ENCODE measurements around the gene LSM14B. TPM values are rescaled to one million over a fixed set of nuclear protein-coding genes. Genes with fewer than 3 reads are reported as not detected.

Gene LSM14B
- total RNA-seq, 2 experiments from 2014 or later: 34.5 to 35.7 TPM

GRCh38 chr20:62134735-62135231, 12.5 kb downstream of the LSM14B start:
- peaks cover 95% of the 10 kb centered on the region for H3K36me3 Mint-ChIP-seq (ENCODE audit: low read depth)
- POLR2A ChIA-PET: interaction anchor here (1.1 to 4.9 kb wide), 6 partner anchors 11 to 124 kb away, joined by 3 to 40 read pairs (median 6); partner anchors contain the start of genes LSM14B and TAF4

GRCh38 chr20:62135573-62136266, 13.4 kb downstream of the LSM14B start:
- H3K36me3 Mint-ChIP-seq (ENCODE audit: low read depth): peaks cover 95% of the 10 kb centered on the region
- H3K4me1 Mint-ChIP-seq (ENCODE audit: low read depth): peaks cover 48% of the 10 kb centered on the region
- Histone ChIP-seq H3K36me3 (ENCODE audit: insufficient read depth, low read length) (peaks cover 95% of the 10 kb centered on the region), H3K4me3 (ENCODE audit: low read length) (no peak overlapping the region), H3K9me3 (ENCODE audit: control insufficient read depth in 1 of 2, insufficient read depth in 1 of 2, low read length in 2 of 2) (no peaks in the 10 kb centered on the region), H3K27me3 (ENCODE audit: control insufficient read depth in 1 of 2, insufficient read depth in 2 of 2, low read length in 2 of 2) (no peaks in the 10 kb centered on the region), H3K4me1 (ENCODE audit: insufficient read depth, low read length) (peaks cover 43% of the 10 kb centered on the region), H3K27ac (ENCODE audit: low read depth in 1 of 2, low read length in 2 of 2) (no peak overlapping the region)
- peak overlapping the region; percentile 77 for H3K27ac Mint-ChIP-seq
- TF ChIP-seq CTCF (IDR thresholded peaks at IDR 0.05): no peak
- DNase-seq (no peak), ATAC-seq (ENCODE audit: poor library complexity) (no peak)
- CTCF ChIA-PET: interaction anchor here (0.9 to 2.7 kb wide), 5 partner anchors 11 to 125 kb away, joined by 3 to 18 read pairs (median 5); partner anchors contain the start of gene LSM14B
- H3K4me3 Mint-ChIP-seq: peak overlapping the region; percentile 26
- intact Hi-C loops (cut with DNase I, micrococcal nuclease): loop anchor here (1.0 to 5.0 kb wide), 3 partner anchors 13 to 109 kb away; partner anchors contain the start of genes LSM14B (in 1 of the 2) and TAF4 (in 1 of the 2)
- H3K9me3 Mint-ChIP-seq: no peaks in the 10 kb centered on the region
- POLR2A ChIA-PET: interaction anchor here (0.7 to 4.9 kb wide), 7 partner anchors 12 to 125 kb away, joined by 3 to 40 read pairs (median 4); partner anchors contain the start of genes LSM14B and TAF4
- H3K27me3 Mint-ChIP-seq: no peaks in the 10 kb centered on the region

More at GRCh38 chr20:62134735-62135231, 12.5 kb downstream of the LSM14B start:
- Histone ChIP-seq H3K4me1 (ENCODE audit: insufficient read depth, low read length) (peaks cover 47% of the 10 kb centered on the region), H3K9me3 (ENCODE audit: control insufficient read depth in 1 of 2, insufficient read depth in 1 of 2, low read length in 2 of 2) (no peaks in the 10 kb centered on the region), H3K36me3 (ENCODE audit: insufficient read depth, low read length) (peaks cover 95% of the 10 kb centered on the region), H3K4me3 (ENCODE audit: low read length) (no peak overlapping the region), H3K27ac (ENCODE audit: low read depth in 1 of 2, low read length in 2 of 2) (no peak overlapping the region), H3K27me3 (ENCODE audit: control insufficient read depth in 1 of 2, insufficient read depth in 2 of 2, low read length in 2 of 2) (no peaks in the 10 kb centered on the region)
- ATAC-seq (ENCODE audit: poor library complexity): no peak
- no peak for DNase-seq
- CTCF ChIA-PET: interaction anchor here (1.5 to 2.7 kb wide), 3 partner anchors 13 to 124 kb away, joined by 4 to 18 read pairs (median 5); partner anchors contain the start of gene LSM14B
- no peaks in the 10 kb centered on the region for H3K27me3 Mint-ChIP-seq
- intact Hi-C loops (cut with DNase I, micrococcal nuclease): loop anchor here in 1 of 2 experiments (5.0 kb wide), 1 partner anchor 67 kb away; the partner anchor contains the start of gene TAF4
- TF ChIP-seq CTCF (IDR thresholded peaks at IDR 0.05): no peak
- H3K9me3 Mint-ChIP-seq: no peaks in the 10 kb centered on the region
- H3K27ac Mint-ChIP-seq: no peak overlapping the region
- H3K4me1 Mint-ChIP-seq (ENCODE audit: low read depth): peaks cover 41% of the 10 kb centered on the region
- no peak overlapping the region for H3K4me3 Mint-ChIP-seq

- Mint-ChIP-seq H3K4me1 (ENCODE audit: low read depth) (peaks cover 56% of the 10 kb centered on the region), H3K27ac (peak overlapping the region; percentile 77), H3K4me3 (peak overlapping the region; percentile 66), H3K9me3 (no peaks in the 10 kb centered on the region), H3K36me3 (ENCODE audit: low read depth) (peaks cover 95% of the 10 kb centered on the region), H3K27me3 (no peaks in the 10 kb centered on the region)
- peaks cover 88% of the 10 kb centered on the region for H3K36me3 ChIP-seq (ENCODE audit: insufficient read depth, low read length)
- intact Hi-C loops (cut with DNase I, micrococcal nuclease): loop anchor here (1.0 to 5.0 kb wide), 5 partner anchors 14 to 126 kb away; partner anchors contain the start of genes LSM14B (in 1 of the 2) and TAF4 (in 1 of the 2)
- no peak overlapping the region for H3K27ac ChIP-seq (ENCODE audit: low read depth in 1 of 2, low read length in 2 of 2)
- H3K4me1 ChIP-seq (ENCODE audit: insufficient read depth, low read length): peaks cover 48% of the 10 kb centered on the region
- ChIA-PET CTCF (interaction anchor here (0.6 to 2.7 kb wide), 6 partner anchors 11 to 125 kb away, joined by 3 to 18 read pairs (median 4); partner anchors contain the start of gene LSM14B), POLR2A (interaction anchor here (1.3 to 4.9 kb wide), 4 partner anchors 14 to 126 kb away, joined by 4 to 40 read pairs (median 16); partner anchors contain the start of genes LSM14B and TAF4)
- no peaks in the 10 kb centered on the region for H3K27me3 ChIP-seq (ENCODE audit: control insufficient read depth in 1 of 2, insufficient read depth in 2 of 2, low read length in 2 of 2)
- DNase-seq (peak; percentile 63 to 89 (median 75)), ATAC-seq (ENCODE audit: poor library complexity) (peak; percentile 70)
- H3K9me3 ChIP-seq (ENCODE audit: control insufficient read depth in 1 of 2, insufficient read depth in 1 of 2, low read length in 2 of 2): no peaks in the 10 kb centered on the region
- peak; percentile 76 for TF ChIP-seq CTCF (IDR thresholded peaks at IDR 0.05)
- H3K4me3 ChIP-seq (ENCODE audit: low read length): no peak overlapping the region
Observed at GRCh38 chr20:62136283-62137091, 14.2 kb downstream of the LSM14B start.
